ENCODE measurements around the gene TERB1.
"Not testable (repeated sequence)": the region's sequence is repeated elsewhere in the genome, so short reads cannot be mapped to it uniquely, and the experiment has no call there.

Gene TERB1

DNA sequence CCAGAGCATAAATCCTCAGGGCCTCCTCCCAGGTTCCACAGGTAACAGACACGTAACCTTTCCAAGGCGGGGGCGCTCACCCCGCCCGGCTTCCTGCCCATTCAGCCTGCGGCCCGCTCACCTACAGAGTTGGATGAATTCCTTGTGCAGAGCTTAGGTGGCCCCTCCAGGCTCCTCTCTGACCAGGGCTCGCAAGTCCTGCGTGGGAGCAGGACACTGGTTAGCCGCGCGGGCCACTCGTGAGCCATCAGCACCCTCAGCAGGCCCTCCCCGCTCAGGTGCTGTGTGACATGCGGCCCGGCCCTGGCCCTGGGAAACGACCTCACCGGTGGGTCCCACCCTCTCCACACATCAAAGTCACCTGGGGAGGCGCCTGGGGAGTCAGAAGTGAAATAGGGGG is 528 bp downstream of the TERB1 start:
- TF ChIP-seq, protein P1, sequence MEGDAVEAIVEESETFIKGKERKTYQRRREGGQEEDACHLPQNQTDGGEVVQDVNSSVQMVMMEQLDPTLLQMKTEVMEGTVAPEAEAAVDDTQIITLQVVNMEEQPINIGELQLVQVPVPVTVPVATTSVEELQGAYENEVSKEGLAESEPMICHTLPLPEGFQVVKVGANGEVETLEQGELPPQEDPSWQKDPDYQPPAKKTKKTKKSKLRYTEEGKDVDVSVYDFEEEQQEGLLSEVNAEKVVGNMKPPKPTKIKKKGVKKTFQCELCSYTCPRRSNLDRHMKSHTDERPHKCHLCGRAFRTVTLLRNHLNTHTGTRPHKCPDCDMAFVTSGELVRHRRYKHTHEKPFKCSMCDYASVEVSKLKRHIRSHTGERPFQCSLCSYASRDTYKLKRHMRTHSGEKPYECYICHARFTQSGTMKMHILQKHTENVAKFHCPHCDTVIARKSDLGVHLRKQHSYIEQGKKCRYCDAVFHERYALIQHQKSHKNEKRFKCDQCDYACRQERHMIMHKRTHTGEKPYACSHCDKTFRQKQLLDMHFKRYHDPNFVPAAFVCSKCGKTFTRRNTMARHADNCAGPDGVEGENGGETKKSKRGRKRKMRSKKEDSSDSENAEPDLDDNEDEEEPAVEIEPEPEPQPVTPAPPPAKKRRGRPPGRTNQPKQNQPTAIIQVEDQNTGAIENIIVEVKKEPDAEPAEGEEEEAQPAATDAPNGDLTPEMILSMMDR (IDR thresholded peaks at IDR 0.05), result no peak
- Histone ChIP-seq H3K27ac (no peak overlapping the region), H3K4me3 (no peak overlapping the region)
- DNase-seq (ENCODE audit: low spot score), result no peak

- TF ChIP-seq, protein P1 (IDR thresholded peaks at IDR 0.05), result no peak
- no peak overlapping the region for H3K27ac ChIP-seq
- DNase-seq (ENCODE audit: low spot score), result no peak
- no peak overlapping the region for H3K4me3 ChIP-seq
Measured at GRCh38 chr16:66798161-66798560, 3.2 kb downstream of the TERB1 start.

DNA sequence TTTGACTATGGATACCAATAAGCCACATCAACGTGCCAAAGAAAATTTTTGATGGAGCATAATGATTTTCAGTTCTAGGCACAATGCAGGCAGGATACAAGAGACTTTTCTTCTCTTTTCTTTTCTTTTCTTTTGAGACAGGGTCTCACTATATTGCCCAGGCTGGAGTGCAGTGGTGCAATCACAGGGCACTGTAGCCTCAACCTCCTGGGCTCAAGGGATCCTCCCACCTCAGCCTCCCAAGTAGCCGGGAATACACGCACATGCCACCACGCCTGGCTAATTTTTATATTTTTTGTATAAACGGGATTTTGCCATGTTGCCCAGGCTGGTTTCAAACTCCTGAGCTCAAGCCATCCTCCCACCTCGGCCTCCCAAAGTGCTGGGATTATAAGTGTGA is 7.4 kb downstream of the TERB1 start:
- DNase-seq (ENCODE audit: low spot score); H3K4me3 ChIP-seq; H3K27ac ChIP-seq: not testable (repeated sequence)

DNA sequence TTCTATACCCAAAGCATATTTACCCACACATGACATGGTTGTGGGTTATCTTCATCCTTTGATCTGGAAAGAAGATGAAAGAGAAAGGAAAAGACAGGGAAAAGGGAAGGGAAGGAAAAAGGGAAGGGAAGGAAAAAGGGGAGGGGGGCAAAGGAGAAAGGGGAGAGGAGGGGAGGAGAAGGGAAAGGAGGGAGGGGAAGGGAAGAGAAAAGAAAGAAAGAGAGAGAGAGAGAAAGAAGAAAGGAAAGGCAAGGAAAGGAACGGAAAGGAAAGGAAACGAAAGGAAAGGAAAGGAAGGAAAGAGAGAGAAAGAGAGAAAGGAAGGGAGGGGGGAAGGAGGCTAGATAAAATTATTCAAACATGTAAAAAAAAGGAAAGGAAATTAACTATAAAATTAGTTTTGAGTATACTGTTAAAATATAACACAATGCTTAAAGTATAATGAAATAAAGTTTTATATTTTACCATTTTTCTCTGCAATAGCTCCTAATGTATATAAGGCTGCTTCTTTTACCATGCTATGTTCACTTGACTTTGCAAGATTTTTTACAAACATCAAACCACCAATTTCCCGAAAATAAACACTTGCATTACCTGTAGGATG is 11.2 kb downstream of the TERB1 start:
- Histone ChIP-seq H3K4me3 (no peak overlapping the region), H3K27ac (no peak overlapping the region)
- no peak for DNase-seq (ENCODE audit: low spot score)
- TF ChIP-seq, protein P1 (IDR thresholded peaks at IDR 0.05), result no peak

GRCh38 chr16:66787427-66787826 is 14.0 kb downstream of the TERB1 start:
- H3K27ac ChIP-seq, result no peak overlapping the region
- no peak for DNase-seq (ENCODE audit: low spot score)
- H3K4me3 ChIP-seq, result no peak overlapping the region
- TF ChIP-seq, protein P1 (IDR thresholded peaks at IDR 0.05), result no peak

GRCh38 chr16:66786551-66786950 is 14.8 kb downstream of the TERB1 start:
- no peak for DNase-seq (ENCODE audit: low spot score)
- no peak overlapping the region for H3K4me3 ChIP-seq
- TF ChIP-seq, protein P1 (IDR thresholded peaks at IDR 0.05), result no peak
- no peak overlapping the region for H3K27ac ChIP-seq

DNA sequence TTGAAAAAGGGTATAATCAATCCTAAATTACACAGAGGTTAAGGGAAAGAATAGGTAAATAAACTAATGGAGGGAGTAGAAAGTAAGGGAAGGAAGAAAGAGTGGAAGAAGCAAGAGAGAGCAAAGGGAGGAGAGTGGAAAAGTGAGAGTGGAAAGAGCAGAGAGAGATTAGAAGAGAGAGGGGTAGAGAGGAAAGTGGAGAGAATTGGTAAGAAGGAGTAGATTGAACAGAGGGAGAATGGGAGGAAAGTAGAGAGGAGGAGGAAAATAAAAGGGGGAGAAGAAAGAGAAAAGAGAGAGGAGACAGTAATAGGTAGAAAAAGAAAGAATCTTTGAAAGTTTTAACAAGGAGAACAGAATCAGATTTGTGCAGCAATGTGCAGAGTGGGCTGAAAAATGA is 24.9 kb downstream of the TERB1 start:
- DNase-seq (ENCODE audit: low spot score), result no peak
- H3K4me3 ChIP-seq, result no peak overlapping the region
- TF ChIP-seq, protein P1 (IDR thresholded peaks at IDR 0.05), result no peak
- no peak overlapping the region for H3K27ac ChIP-seq

GRCh38 chr16:66774981-66775380 is 26.4 kb downstream of the TERB1 start:
- no peak for DNase-seq (ENCODE audit: low spot score)
- Histone ChIP-seq H3K27ac (no peak overlapping the region), H3K4me3 (no peak overlapping the region)
- TF ChIP-seq, protein P1 (IDR thresholded peaks at IDR 0.05), result no peak
